HepG2 (cell line): Measurements from ENCODE around the gene CCDC97. TPM values are rescaled to one million over a fixed set of nuclear protein-coding genes. Genes with fewer than 3 reads are reported as not detected.

Experiments
- ATAC-seq: fragments of 200-7000 bp; cut with Tn5 transposase; 3 replicates; pipeline ENCODE4 v1.9.1; 2020; ENCODE audit warnings: mild to moderate bottlenecking, moderate library complexity
- BruUV-seq: library from RNA; stranded (reverse); fragments of 400-500 nt; replicated peaks from 2 replicates; lab custom pipeline; 2021; lab: Mats Ljungman, UMichigan
- CTCF ChIA-PET: fragments of 300-600 bp; formaldehyde crosslinking; extraction: SDS; loops from one replicate; lab custom pipeline; 2021; ENCODE audit warnings: low total read pairs, inconsistent platforms, low intra/inter-chr PET ratio; lab: Yijun Ruan, JAX
- POLR2A ChIA-PET: fragments of 350-600 bp; sonication (Branson Sonifier 250); formaldehyde crosslinking; loops from one replicate; lab custom pipeline; 2020; ENCODE audit warnings: antibody characterized with exemption, inconsistent platforms; lab: Yijun Ruan, JAX
- DNase-seq: peaks from one replicate; pipeline ENCODE4 v3.0.0-alpha.2; 2015; ENCODE audit warnings: low spot score
- FAIRE-seq: peaks from 3 replicates; lab custom pipeline; 2011; peaks lifted over from hg19 to GRCh38; lab: Jason Lieb, UNC
- H2AFZ ChIP-seq: one replicate; pipeline ENCODE4 v1.6.1; 2011; ENCODE audit warnings: low read length, inconsistent platforms
- H3K27ac ChIP-seq: fragments of 300-600 bp; 3 replicates; pipeline ENCODE4 v1.8.0; 2011; ENCODE audit warnings: mixed run types, mild to moderate bottlenecking, mixed read lengths, low read length, inconsistent platforms; ENCODE audit not compliant: insufficient read depth; ENCODE audit errors: extremely low read length
- H3K27me3 ChIP-seq, 2 experiments: fragments of 200-600 bp in 1 of 2; 2 replicates in 1 of 2; 3 replicates in 1 of 2; pipeline versions ENCODE4 v1.6.0 to v1.8.0; 2011; ENCODE audit warnings: low read length in 2 of 2, mild to moderate bottlenecking in 2 of 2, moderate library complexity in 2 of 2, inconsistent platforms in 1 of 2; ENCODE audit not compliant: insufficient read depth in 2 of 2, control insufficient read depth in 1 of 2
- H3K36me3 ChIP-seq, 2 experiments: fragments of 200-600 bp in 1 of 2; replicated peaks in 1 of 2; 2 replicates in 1 of 2; 3 replicates in 1 of 2; pipeline versions ENCODE4 v1.5.1 to v1.8.0; 2011; ENCODE audit warnings: low read length in 2 of 2, inconsistent platforms in 1 of 2; ENCODE audit not compliant: insufficient read depth in 2 of 2, control insufficient read depth in 1 of 2
- H3K4me1 ChIP-seq: 2 replicates; pipeline ENCODE4 v1.5.1; 2012; ENCODE audit warnings: low read length, inconsistent platforms; ENCODE audit not compliant: insufficient read depth
- H3K4me2 ChIP-seq: 2 replicates; pipeline ENCODE4 v1.6.0; 2011; ENCODE audit warnings: low read depth, low read length, inconsistent platforms
- H3K4me3 ChIP-seq, 3 experiments: fragments of 200-600 bp in 1 of 3; sonication (generic), shearing (Covaris generic) in 1 of 3; replicated peaks in 1 of 3; 2 replicates each; pipeline ENCODE4 v1.5.1; 2011 to 2016; ENCODE audit warnings: low read length in 3 of 3, inconsistent platforms in 2 of 3, low read depth in 2 of 3, mild to moderate bottlenecking in 2 of 3, control low read depth in 1 of 3, mixed read lengths in 1 of 3; ENCODE audit not compliant: insufficient read depth in 1 of 3
- H3K79me2 ChIP-seq: one replicate; pipeline ENCODE4 v1.6.1; 2011; ENCODE audit warnings: low read length, inconsistent platforms; ENCODE audit not compliant: insufficient read depth
- H3K9ac ChIP-seq: 2 replicates; pipeline ENCODE4 v1.6.0; 2011; ENCODE audit warnings: mild to moderate bottlenecking, low read depth, low read length, inconsistent platforms; ENCODE audit not compliant: insufficient read depth
- H3K9me3 ChIP-seq: 2 replicates; pipeline ENCODE4 v1.5.1; 2012; ENCODE audit warnings: mild to moderate bottlenecking, low read length
- H4K20me1 ChIP-seq: 2 replicates; pipeline ENCODE4 v1.6.0; 2011; ENCODE audit warnings: inconsistent platforms, mild to moderate bottlenecking, low read length, moderate library complexity; ENCODE audit not compliant: insufficient read depth
- ATAD3A ChIP-seq: sonication (generic); formaldehyde crosslinking; IDR thresholded peaks from 2 replicates; pipeline ENCODE4 v1.4.0; 2020; ENCODE audit warnings: missing genetic modification reagents
- BRF2 ChIP-seq: sonication (generic); formaldehyde crosslinking; IDR thresholded peaks from 2 replicates; pipeline ENCODE4 v1.8.1; 2022; ENCODE audit warnings: mild to moderate bottlenecking, missing genetic modification reagents
- EED ChIP-seq: sonication (generic); formaldehyde crosslinking; IDR thresholded peaks from 2 replicates; pipeline ENCODE4 v1.5.0; 2020; ENCODE audit warnings: mild to moderate bottlenecking, missing genetic modification reagents
- GABPB1 ChIP-seq: IDR thresholded peaks from 2 replicates; pipeline ENCODE4 v1.6.1; 2016; ENCODE audit warnings: mild to moderate bottlenecking, missing genetic modification reagents, moderate library complexity, missing compliant biosample characterization
- HES4 ChIP-seq: sonication (generic); formaldehyde crosslinking; IDR thresholded peaks from 2 replicates; pipeline ENCODE4 v1.9.0; 2021; ENCODE audit warnings: mild to moderate bottlenecking, missing genetic modification reagents, borderline replicate concordance
- HOXA7 ChIP-seq: sonication (generic); formaldehyde crosslinking; IDR thresholded peaks from 2 replicates; pipeline ENCODE4 v1.8.1; 2022; ENCODE audit warnings: mild to moderate bottlenecking, missing genetic modification reagents, moderate library complexity
- KMT2B ChIP-seq: IDR thresholded peaks from 2 replicates; pipeline ENCODE4 v1.6.1; 2016; ENCODE audit warnings: missing genetic modification reagents, missing compliant biosample characterization
- MAZ ChIP-seq, 2 experiments: sonication (generic) in 1 of 2; formaldehyde crosslinking in 1 of 2; IDR thresholded peaks; 2 replicates each; pipeline versions ENCODE4 v1.5.0 to v1.6.1; 2012 to 2020; ENCODE audit warnings: low read depth in 2 of 2, mild to moderate bottlenecking in 2 of 2, borderline replicate concordance in 1 of 2, improper control_type of control experiment in 1 of 2, low read length in 1 of 2, missing genetic modification reagents in 1 of 2, moderate library complexity in 1 of 2
- MTF2 ChIP-seq: sonication (generic); formaldehyde crosslinking; IDR thresholded peaks from 2 replicates; pipeline ENCODE4 v1.5.0; 2020; ENCODE audit warnings: missing genetic modification reagents, borderline replicate concordance
- RFX1 ChIP-seq: fragments of 450-650 bp; IDR thresholded peaks from 2 replicates; pipeline ENCODE4 v1.6.1; 2017
- RFX3 ChIP-seq: IDR thresholded peaks from 2 replicates; pipeline ENCODE4 v1.6.1; 2016; ENCODE audit warnings: missing biosample characterization, missing genetic modification reagents
- RNF2 ChIP-seq: fragments of 450-650 bp; conservative IDR thresholded peaks from 2 replicates; pipeline ENCODE4 v1.6.1; 2016; ENCODE audit warnings: low read depth
- SMAD1 ChIP-seq: sonication (generic); formaldehyde crosslinking; IDR thresholded peaks from 2 replicates; pipeline ENCODE4 v1.4.0; 2020; ENCODE audit warnings: missing genetic modification reagents, low read depth, mild to moderate bottlenecking, borderline replicate concordance
- STAT5B ChIP-seq: sonication (generic); formaldehyde crosslinking; IDR thresholded peaks from 2 replicates; pipeline ENCODE4 v1.4.0; 2020; ENCODE audit warnings: missing genetic modification reagents
- ZC3H4 ChIP-seq: sonication (generic); formaldehyde crosslinking; IDR thresholded peaks from 2 replicates; pipeline ENCODE4 v1.4.0; 2020; ENCODE audit warnings: missing genetic modification reagents, borderline replicate concordance
- ZNF678 ChIP-seq: sonication (generic); formaldehyde crosslinking; IDR thresholded peaks from 2 replicates; pipeline ENCODE4 v1.4.0; 2020; ENCODE audit warnings: mild to moderate bottlenecking, missing genetic modification reagents
- WGBS: methylation state at CpG from one replicate; pipeline ENCODE4 v1.1.6; 2017; ENCODE audit warnings: low lambda C conversion rate; 5-methylcytosine and 5-hydroxymethylcytosine counted together
- in situ Hi-C: cut with HindIII; loops from 2 replicates; pipeline ENCODE4 v1.10.0; 2017; ENCODE audit warnings: low pct_unique_long_range_greater_than_20kb; ENCODE audit not compliant: extremely low pct_ligation_motif_present
- intact Hi-C: fragments of 100-400 bp; cut with micrococcal nuclease; formaldehyde crosslinking; loops from one replicate; pipeline ENCODE4 v1.10.0; 2022; ENCODE audit not compliant: unreplicated experiment
- polyA plus RNA-seq, 8 experiments: library from polyadenylated mRNA; depleted of rRNA in 3 of 8; stranded (reverse) in 7 of 8; unstranded in 1 of 8; fragments of >200 nt; fragmentation: Illumina TruSeq in 4 of 8; extraction: Trizol in 4 of 8; gene quantifications; 2 replicates each; pipeline versions ENCODE4 v1.2.1 to v1.2.3, GENCODE V29; 2011 to 2016; ENCODE audit warnings: low read depth in 4 of 8, missing spikeins in 1 of 8, mixed read lengths in 1 of 8; ENCODE audit not compliant: insufficient read depth in 1 of 8
- total RNA-seq, 5 experiments: library from RNA; depleted of rRNA; stranded (reverse); fragments of >200 nt; fragmentation: Illumina TruSeq; extraction: Trizol; gene quantifications; 2 replicates each; pipeline ENCODE4 v1.2.3, GENCODE V29; 2016; ENCODE audit warnings: low read depth in 1 of 5
- TF ChIP-seq, protein P1 (sequence below): sonication (generic); formaldehyde crosslinking; IDR thresholded peaks from 2 replicates; pipeline ENCODE4 v1.8.0; 2022; ENCODE audit warnings: missing genetic modification reagents, low read depth, mild to moderate bottlenecking, borderline replicate concordance

Gene CCDC97
- total and polyA plus RNA-seq, 2 of the 13 experiments (the other 11 are each of a cell fraction or from before 2014, with no cell fraction given): 6.2 to 7.3 TPM

DNA sequence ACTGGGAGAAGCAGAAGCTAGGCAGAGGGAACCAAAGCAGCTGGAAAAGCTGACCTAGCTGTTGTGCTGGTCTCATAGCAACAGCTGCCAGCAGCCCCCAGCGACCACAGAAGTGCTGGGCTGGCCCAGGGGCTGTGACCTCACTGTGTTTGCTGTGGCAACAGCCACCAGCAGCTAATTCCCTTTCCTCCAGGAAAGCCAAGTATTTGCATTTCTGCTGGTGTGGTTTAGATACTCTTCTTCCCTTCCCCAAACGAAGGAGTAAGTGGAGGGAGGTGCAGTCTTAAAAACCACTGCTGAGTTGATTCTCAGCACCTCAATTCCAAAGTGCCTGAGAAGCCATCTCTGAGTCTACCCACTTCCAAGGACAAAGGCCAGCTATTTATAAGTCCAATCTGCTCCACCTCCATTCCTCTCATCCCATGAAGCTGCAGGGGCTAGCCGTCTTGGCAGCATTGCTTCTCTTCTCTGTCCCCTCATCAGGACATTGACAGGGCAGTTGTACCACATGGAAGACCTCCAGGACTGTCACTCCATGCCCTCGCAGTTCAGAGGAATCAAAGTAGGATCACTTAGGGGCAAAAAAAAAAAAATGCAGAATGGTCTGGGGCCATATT is 11.5 kb upstream of the CCDC97 start:
- H3K4me2 ChIP-seq: no peak overlapping the region
- intact Hi-C loops: no loop called here
- H3K9me3 ChIP-seq: no peaks in the 10 kb centered on the region
- TF ChIP-seq RFX1 (peak; percentile 55; the same call in 1 of the 2 replicates), RFX3 (CRISPR knock-in tag) (0 out of 2 replicates have a peak, but pooled peaks have one; percentile 29), MTF2 (CRISPR knock-in tag) (no peak), HES4 (CRISPR knock-in tag) (no peak), SMAD1 (no peak)
- CTCF ChIA-PET: no interaction called here
- no peaks in the 10 kb centered on the region for H3K79me2 ChIP-seq
- no peak overlapping the region for H3K9ac ChIP-seq
- DNase-seq (no peak), ATAC-seq (peak; percentile 51), FAIRE-seq (no peak)
- no peak overlapping the region for H2AFZ ChIP-seq
- POLR2A ChIA-PET: interaction anchor here (0.9 to 1.1 kb wide), 2 partner anchors 10 to 34 kb away, joined by 4 to 7 read pairs; partner anchors contain the start of gene HNRNPUL1
- 90% methylated on average over 4 of the region's 4 CpGs for WGBS
- no TSS peak for BruUV-seq
- H3K27me3 ChIP-seq: no peaks in the 10 kb centered on the region
- peak overlapping the region; percentile 45 for H3K27ac ChIP-seq
- no peaks in the 10 kb centered on the region for H3K4me1 ChIP-seq
- no peak overlapping the region for H3K4me3 ChIP-seq
- H4K20me1 ChIP-seq: no peaks in the 10 kb centered on the region; the same call in 1 of the 2 replicates
- in situ Hi-C loops: no loop called here
- H3K36me3 ChIP-seq: peaks cover 58 to 97% of the 10 kb centered on the region in 2 experiments

DNA sequence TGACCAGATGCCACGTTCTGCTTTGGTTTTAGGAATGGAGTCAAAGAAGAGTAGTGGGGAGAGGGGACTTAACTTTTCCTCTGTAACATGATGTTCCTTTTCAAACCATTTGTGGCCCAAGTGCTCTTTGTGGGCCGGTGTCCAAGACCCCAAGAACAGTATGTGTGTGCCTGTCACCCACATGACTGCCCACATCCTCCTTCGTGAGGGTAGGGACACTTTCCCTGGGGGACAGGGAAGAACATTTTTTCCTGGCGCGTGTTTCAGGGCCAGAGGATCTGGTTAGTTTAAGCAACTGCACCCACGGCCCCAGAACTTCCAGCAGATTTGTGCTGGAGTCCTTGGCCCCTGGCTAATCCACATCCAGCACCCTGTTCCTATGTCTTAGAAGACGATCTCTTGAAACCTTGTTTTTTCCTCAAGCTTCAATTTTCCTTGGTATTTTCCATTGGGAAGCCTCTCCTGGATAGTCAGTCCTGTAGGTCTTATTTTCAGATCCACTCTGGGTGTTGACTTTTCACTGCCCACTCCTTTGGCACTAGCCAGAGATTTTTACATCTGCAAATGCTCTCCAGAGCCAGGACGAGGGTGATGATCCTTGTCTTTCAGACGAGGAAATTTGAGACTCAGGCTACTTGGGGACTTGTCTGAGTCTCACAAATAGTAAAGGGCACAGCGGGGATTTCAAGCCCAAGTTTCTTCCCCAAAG is 10.8 kb upstream of the CCDC97 start:
- Histone ChIP-seq H3K27ac (no peak overlapping the region), H3K27me3 (no peaks in the 10 kb centered on the region), H3K9me3 (no peaks in the 10 kb centered on the region), H3K4me1 (no peaks in the 10 kb centered on the region), H3K4me3 (no peak overlapping the region), H3K4me2 (no peak overlapping the region), H3K36me3 (peaks cover 53 to 97% of the 10 kb centered on the region in 2 experiments), H3K79me2 (no peaks in the 10 kb centered on the region), H4K20me1 (no peaks in the 10 kb centered on the region; the same call in 1 of the 2 replicates), H2AFZ (no peak overlapping the region), H3K9ac (no peak overlapping the region)
- FAIRE-seq (no peak), DNase-seq (no peak), ATAC-seq (no peak)
- ChIA-PET POLR2A (no interaction called here), CTCF (no interaction called here)
- no TSS peak for BruUV-seq
- 98% methylated on average over 10 of the region's 10 CpGs for WGBS
- in situ Hi-C loops: no loop called here
- intact Hi-C loops: no loop called here
- TF ChIP-seq BRF2 (CRISPR knock-in tag) (no peak), EED (CRISPR knock-in tag) (no peak), RNF2 (no peak), GABPB1 (CRISPR knock-in tag) (no peak), ZC3H4 (CRISPR knock-in tag) (no peak), KMT2B (no peak), ZNF678 (CRISPR knock-in tag) (no peak), ATAD3A (CRISPR knock-in tag) (no peak), STAT5B (CRISPR knock-in tag) (no peak), MAZ (IDR thresholded peaks at IDR 0.05; ENCODE audit: borderline replicate concordance, low read depth, low read length) (no peak), MAZ (CRISPR knock-in tag; IDR thresholded peaks at IDR 0.05; ENCODE audit: low read depth) (no peak), HOXA7 (CRISPR knock-in tag) (no peak)
- TF ChIP-seq, protein P1, sequence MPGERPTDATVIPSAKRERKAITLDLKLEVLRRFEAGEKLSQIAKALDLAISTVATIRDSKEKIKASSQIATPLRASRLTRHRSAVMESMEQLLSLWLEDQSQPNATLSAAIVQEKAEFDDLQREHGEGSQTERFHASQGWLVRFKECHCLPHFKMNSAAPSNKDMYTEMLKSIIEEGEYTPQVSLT: no peak
